Lower leg skin (tissue), 4 donors: ENCODE results near the gene SF3A1. TPM values are rescaled to one million over a fixed set of nuclear protein-coding genes. Genes with fewer than 3 reads are reported as not detected.
A peak's percentile ranks its signal among the peaks of the same experiment; 100 is the strongest.
"Not testable (repeated sequence)": the region's sequence is repeated elsewhere in the genome, so short reads cannot be mapped to it uniquely, and the experiment has no call there.

ENCODE experiments used
- DNase-seq, 2 donors: peaks; one replicate each; pipeline ENCODE4 v3.0.0-alpha.2; 2019; ENCODE audit warnings: low spot score in 2 of 2
- H3K4me3 ChIP-seq: fragments of 200-600 bp; sonication (generic); 2 replicates; pipeline ENCODE4 v1.5.1; 2017; ENCODE audit warnings: mild to moderate bottlenecking, low read depth; ENCODE audit not compliant: poor library complexity, severe bottlenecking
- CTCF ChIP-seq, 3 donors: fragments of 450-650 bp; IDR thresholded peaks; one replicate each; pipeline ENCODE4 v1.5.1; 2016; ENCODE audit warnings: antibody characterized with exemption in 3 of 3, mild to moderate bottlenecking in 3 of 3, moderate library complexity in 2 of 3
- POLR2A ChIP-seq, 2 donors: fragments of 450-650 bp; IDR thresholded peaks; one replicate each; pipeline ENCODE4 v1.6.1; 2016 to 2017; ENCODE audit warnings: antibody characterized with exemption in 2 of 2, mild to moderate bottlenecking in 1 of 2, moderate library complexity in 1 of 2
- WGBS, 2 donors: methylation state at CpG; one replicate each; pipeline ENCODE4 v1.1.5; 2018; 5-methylcytosine and 5-hydroxymethylcytosine counted together
- intact Hi-C: fragments of 100-400 bp; cut with DNase I; formaldehyde crosslinking; loops from one replicate; pipeline ENCODE4 v1.15.0; 2023; ENCODE audit warnings: low total_unique reads
- total RNA-seq, 4 donors: library from RNA; depleted of rRNA; stranded (reverse); fragments of >200 nt; gene quantifications; one replicate each; pipeline ENCODE4 v1.1.0, GENCODE V29; 2016

The SF3A1 gene
- 100 to 1,000 TPM in 2 of 4 donors, 10 to 100 TPM in 2; 72.4 to 169 (median 114) TPM for total RNA-seq

GRCh38 chr22:30356449-30357235 is at the start of gene SF3A1, which contains the start of gene CCDC157:
TSS of gene SF3A1 (minus strand) at chr22:30356894. CDS start at chr22:30356792, 102 bp downstream.
TSS of gene CCDC157 (plus strand) at chr22:30357007. CDS start at chr22:30366001, 8,994 bp downstream.
- TF ChIP-seq CTCF (IDR thresholded peaks at IDR 0.05): no peak
- peak in 1 of 2 donors; percentile 52 for TF ChIP-seq POLR2A (IDR thresholded peaks at IDR 0.05)
- intact Hi-C loops: no loop called here

DNA sequence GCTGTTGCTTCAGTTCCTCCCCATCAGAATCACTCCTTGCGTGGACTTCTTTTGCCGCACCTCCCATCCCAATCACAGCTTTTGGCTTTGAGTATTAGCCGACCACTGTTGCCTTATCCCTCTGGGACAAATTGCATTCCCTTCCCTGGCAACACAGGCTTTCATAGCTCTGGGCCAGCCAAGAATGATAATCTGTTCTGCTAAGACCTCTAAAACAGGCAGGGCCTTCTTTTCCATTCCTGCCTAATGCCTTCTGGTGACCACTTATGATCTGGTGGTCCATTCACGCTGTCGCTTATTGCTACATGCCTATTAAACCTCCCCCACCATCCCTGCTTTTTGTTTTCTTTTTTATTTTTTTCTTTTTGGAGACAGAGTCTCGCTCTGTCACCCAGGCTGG is 49.7 kb upstream of the SF3A1 start:
- no peak for DNase-seq
- WGBS, 2 donors: 87 to 94% methylated on average over 6 of the region's 6 CpGs
- no peak overlapping the region for H3K4me3 ChIP-seq
- intact Hi-C loops: no loop called here
- TF ChIP-seq CTCF (IDR thresholded peaks at IDR 0.05) (no peak), POLR2A (IDR thresholded peaks at IDR 0.05) (no peak)

More at GRCh38 chr22:30356449-30357235, at the start of gene SF3A1, which contains the start of gene CCDC157:
- peak; percentile 75 to 96 for DNase-seq
- 0% methylated on average over 59 to 84 of the region's 91 CpGs for WGBS, 2 donors
- H3K4me3 ChIP-seq: peak within 1 kb of the TSS; percentile 69

DNA sequence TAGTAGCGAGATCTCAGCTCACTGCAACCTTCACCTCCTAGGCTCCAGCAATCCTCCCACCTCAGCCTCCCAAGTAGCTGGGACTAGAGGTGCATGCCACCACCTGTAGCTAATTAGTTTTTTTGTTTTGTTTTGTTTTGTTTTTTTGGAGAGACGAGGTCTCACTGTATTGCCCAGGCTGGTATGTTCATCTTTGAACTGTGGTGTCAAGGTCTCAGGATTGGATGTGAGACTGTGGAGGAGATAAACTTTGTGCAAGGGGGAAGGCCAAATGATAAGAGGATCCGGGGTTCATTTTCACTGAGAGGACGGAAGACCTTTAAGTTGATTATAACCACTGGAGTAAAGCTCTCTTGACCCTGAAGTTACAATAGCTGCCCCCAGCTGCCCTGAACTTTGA is 49.0 kb upstream of the SF3A1 start:
- 66 to 70% methylated on average over 4 of the region's 4 CpGs for WGBS, 2 donors

GRCh38 chr22:30404307-30404706 is 47.6 kb upstream of the SF3A1 start:
- no peak for DNase-seq
- intact Hi-C loops: no loop called here
- TF ChIP-seq CTCF (IDR thresholded peaks at IDR 0.05) (no peak), POLR2A (IDR thresholded peaks at IDR 0.05) (no peak)
- WGBS, 2 donors: 74 to 80% methylated on average over 6 of the region's 6 CpGs
- H3K4me3 ChIP-seq: no peak overlapping the region

More for the DNA sequence above, 49.0 kb upstream of the SF3A1 start:
- no peak for DNase-seq
- TF ChIP-seq CTCF (IDR thresholded peaks at IDR 0.05) (no peak), POLR2A (IDR thresholded peaks at IDR 0.05) (no peak)
- intact Hi-C loops: no loop called here
- no peak overlapping the region for H3K4me3 ChIP-seq

DNA sequence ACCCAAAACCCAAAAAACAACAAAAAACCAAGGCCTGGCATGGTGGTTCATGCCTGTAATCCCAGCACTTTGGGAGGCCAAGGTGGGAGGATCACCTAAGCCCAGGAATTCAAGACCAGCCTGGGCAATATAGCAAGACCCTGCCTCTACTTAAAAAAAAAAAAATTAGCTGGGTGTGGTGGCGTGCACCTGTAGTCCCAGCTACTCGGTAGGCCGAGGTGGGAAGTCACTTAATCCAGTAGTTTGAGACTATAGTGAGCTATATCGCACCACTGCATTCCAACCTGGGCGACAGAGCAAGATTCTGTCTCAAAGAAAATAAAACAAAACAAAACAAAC is 46.0 kb upstream of the SF3A1 start:
- WGBS, 2 donors: 96 to 98% methylated on average over 5 of the region's 5 CpGs

DNA sequence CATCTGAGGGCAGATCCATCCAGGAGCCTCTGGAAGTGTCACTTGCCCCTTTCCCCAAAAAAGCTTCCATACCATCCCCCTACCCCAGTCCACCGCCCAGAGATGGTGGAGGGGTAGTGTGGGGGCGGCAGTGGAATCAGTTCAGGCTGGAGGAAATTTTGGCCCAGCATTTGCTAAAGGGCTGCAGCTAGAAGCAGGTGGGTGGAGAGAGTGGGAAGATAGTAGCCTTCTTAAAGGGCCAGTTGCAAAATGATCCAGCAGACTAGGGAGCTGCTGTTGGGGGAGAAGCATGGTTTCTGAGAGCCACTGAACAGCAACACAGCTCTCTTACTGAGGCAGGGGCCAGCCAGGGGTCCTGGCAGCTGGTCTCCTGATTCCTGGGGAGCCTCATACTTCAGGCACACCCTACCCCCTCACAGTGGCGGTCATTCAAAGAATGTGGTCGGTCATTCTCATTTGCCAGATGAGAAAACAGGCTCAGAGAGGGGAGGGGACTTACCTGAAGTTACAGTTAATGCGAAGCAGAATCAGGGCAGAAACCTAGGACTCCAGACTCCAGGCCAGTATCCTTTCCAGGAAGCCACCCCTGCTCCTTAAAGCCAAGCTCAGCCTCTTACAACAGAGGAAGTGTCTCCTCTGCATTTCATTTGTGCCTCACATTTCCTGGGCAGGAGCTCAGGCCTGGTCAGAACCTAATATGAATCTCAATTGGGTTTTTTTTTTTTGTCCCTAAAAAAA is 45.5 kb upstream of the SF3A1 start:
- DNase-seq: no peak
- TF ChIP-seq POLR2A (IDR thresholded peaks at IDR 0.05) (no peak), CTCF (IDR thresholded peaks at IDR 0.05) (no peak)
- WGBS, 2 donors: 71 to 73% methylated on average over 5 of the region's 5 CpGs
- intact Hi-C loops: no loop called here
- H3K4me3 ChIP-seq: no peak overlapping the region

More for the DNA sequence above, 46.0 kb upstream of the SF3A1 start:
- DNase-seq, H3K4me3 ChIP-seq, intact Hi-C loops: not testable (repeated sequence)

DNA sequence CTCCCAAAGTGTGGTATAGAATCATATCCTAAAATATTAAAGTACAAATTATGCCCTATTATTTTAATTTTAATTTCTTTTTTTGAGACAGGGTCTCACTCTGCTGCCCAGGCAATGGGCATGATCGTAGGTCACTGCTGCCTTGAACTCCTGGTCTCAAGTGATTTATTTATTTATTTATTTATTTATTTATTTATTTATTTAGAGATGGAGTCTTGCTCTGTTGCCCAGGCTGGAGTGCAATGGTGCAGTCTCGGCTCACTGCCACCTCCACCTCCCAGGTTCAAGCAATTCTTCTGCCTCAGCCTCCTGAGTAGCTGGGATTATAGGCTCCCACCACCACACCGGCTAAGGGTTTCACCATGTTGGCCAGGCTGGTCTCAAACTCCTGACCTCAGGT is 44.3 kb upstream of the SF3A1 start:
- intact Hi-C loops, H3K4me3 ChIP-seq, DNase-seq: not testable (repeated sequence)
- 94 to 97% methylated on average over 3 of the region's 3 CpGs for WGBS, 2 donors
